BLaER1 treated with 17β-estradiol and CSF1 and Interleukin-3, amounts not matched to agents 10 nM and 100 nM (cell line): ENCODE measurements around the gene RGL1.

Experiments
- H3K27ac ChIP-seq, 11 experiments: shearing (Covaris generic); formaldehyde crosslinking; 2 replicates each; pipeline ENCODE4 v1.8.1; 2022
- H3K27me3 ChIP-seq, 11 experiments: shearing (Covaris generic); formaldehyde crosslinking; 2 replicates each; pipeline ENCODE4 v1.8.1; 2022
- H3K36me3 ChIP-seq, 11 experiments: shearing (Covaris generic); formaldehyde crosslinking; 2 replicates each; pipeline ENCODE4 v1.8.1; 2022
- H3K4me1 ChIP-seq, 10 experiments: shearing (Covaris generic); formaldehyde crosslinking; 2 replicates each; pipeline ENCODE4 v1.8.1; 2022
- H3K4me2 ChIP-seq, 11 experiments: shearing (Covaris generic); formaldehyde crosslinking; 2 replicates each; pipeline ENCODE4 v1.8.1; 2022
- H3K4me3 ChIP-seq, 10 experiments: shearing (Covaris generic); formaldehyde crosslinking; 2 replicates each; pipeline ENCODE4 v1.8.1; 2022
- H3K9ac ChIP-seq, 11 experiments: shearing (Covaris generic); formaldehyde crosslinking; 2 replicates each; pipeline ENCODE4 v1.8.1; 2022
- H3K9me3 ChIP-seq, 11 experiments: shearing (Covaris generic); formaldehyde crosslinking; replicated peaks in 1 of 11; 2 replicates each; pipeline ENCODE4 v1.8.1; 2022
- H4K20me1 ChIP-seq, 11 experiments: shearing (Covaris generic); formaldehyde crosslinking; 2 replicates each; pipeline ENCODE4 v1.8.1; 2022
- Cebpa-rat ChIP-seq, 11 experiments: shearing (Covaris generic); IDR thresholded peaks; 2 replicates each; pipeline ENCODE4 v1.8.1; 2022

The RGL1 gene

DNA sequence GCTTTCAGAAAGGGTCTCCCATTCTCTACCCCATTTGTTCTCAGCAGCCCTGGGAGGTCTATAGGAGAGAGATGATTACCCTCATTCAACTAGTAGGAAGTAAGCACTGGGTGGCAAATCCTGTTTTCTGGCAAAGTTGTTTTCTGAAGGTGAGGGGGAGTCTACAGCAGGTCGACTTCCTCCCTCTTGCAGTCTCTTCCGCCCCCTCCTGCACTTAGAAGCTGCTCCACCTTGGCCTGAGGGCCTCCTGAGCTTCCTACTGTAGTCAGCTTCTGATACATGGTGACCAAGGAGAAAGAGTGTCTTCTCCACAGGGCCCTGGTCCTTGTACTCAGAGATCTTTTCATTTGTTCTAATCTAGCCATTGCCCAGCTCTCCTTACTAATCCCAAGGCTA lies 93.1 kb downstream of the RGL1 start:
- Histone ChIP-seq H3K9me3 (peaks cover 0 to 17% (median 0%) of the 10 kb centered on the region in 11 experiments; a peak in 6 of 22 replicates), H3K9ac (peak overlapping the region in 4 of 11 experiments; percentile 72 to 85 (median 82); a peak in 7 of 22 replicates), H3K27ac (peak overlapping the region in 10 of 11 experiments; percentile 24 to 95 (median 76); a peak in 17 of 22 replicates), H3K4me1 (peaks cover 32 to 99% (median 68%) of the 10 kb centered on the region in 10 experiments), H3K4me2 (peak overlapping the region; percentile 2 to 89 (median 79); a peak in 18 of 22 replicates), H3K4me3 (peak overlapping the region in 3 of 10 experiments; percentile 9 to 40 (median 17); a peak in 4 of 20 replicates), H3K36me3 (peaks cover 66 to 100% (median 82%) of the 10 kb centered on the region in 11 experiments), H4K20me1 (no peaks in the 10 kb centered on the region), H3K27me3 (peaks cover 0 to 6% (median 0%) of the 10 kb centered on the region in 11 experiments; a peak in 1 of 22 replicates)
- no peak for TF ChIP-seq Cebpa-rat (IDR thresholded peaks at IDR 0.05)

DNA sequence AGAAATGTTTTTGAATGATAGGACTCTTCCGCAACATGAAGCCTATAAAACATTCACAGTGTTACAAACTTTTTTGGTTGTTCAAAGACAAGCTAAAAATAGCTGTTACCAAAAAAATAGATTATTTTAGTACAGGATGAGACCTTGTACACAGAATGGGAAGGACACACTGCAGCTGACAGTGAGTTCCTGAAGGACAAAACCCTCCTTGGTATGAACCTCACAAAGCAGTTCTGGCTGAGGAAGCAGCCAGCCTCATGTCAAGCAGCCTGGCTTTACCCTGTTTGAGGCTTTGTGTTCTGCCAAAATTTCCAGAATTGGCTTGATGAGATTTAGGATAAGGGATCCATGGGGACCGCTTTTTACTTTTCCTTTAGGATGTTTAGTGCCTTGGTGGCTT lies 93.7 kb downstream of the RGL1 start:
- peaks cover 66 to 100% (median 82%) of the 10 kb centered on the region in 11 experiments for H3K36me3 ChIP-seq
- H3K27ac ChIP-seq, result peak overlapping the region in 8 of 11 experiments; percentile 10 to 95 (median 84); a peak in 12 of 22 replicates
- peak overlapping the region in 2 of 10 experiments; percentile 17 to 40; a peak in 2 of 20 replicates for H3K4me3 ChIP-seq
- peak overlapping the region in 4 of 11 experiments; percentile 72 to 85 (median 82); a peak in 6 of 22 replicates for H3K9ac ChIP-seq
- peaks cover 0 to 6% (median 0%) of the 10 kb centered on the region in 11 experiments; a peak in 1 of 22 replicates for H3K27me3 ChIP-seq
- H3K4me2 ChIP-seq, result peak overlapping the region in 7 of 11 experiments; percentile 74 to 89 (median 82); a peak in 15 of 22 replicates
- TF ChIP-seq Cebpa-rat (IDR thresholded peaks at IDR 0.05), result no peak
- peaks cover 32 to 99% (median 67%) of the 10 kb centered on the region in 10 experiments for H3K4me1 ChIP-seq
- no peaks in the 10 kb centered on the region for H4K20me1 ChIP-seq
- peaks cover 0 to 15% (median 0%) of the 10 kb centered on the region in 11 experiments; a peak in 6 of 22 replicates for H3K9me3 ChIP-seq

DNA sequence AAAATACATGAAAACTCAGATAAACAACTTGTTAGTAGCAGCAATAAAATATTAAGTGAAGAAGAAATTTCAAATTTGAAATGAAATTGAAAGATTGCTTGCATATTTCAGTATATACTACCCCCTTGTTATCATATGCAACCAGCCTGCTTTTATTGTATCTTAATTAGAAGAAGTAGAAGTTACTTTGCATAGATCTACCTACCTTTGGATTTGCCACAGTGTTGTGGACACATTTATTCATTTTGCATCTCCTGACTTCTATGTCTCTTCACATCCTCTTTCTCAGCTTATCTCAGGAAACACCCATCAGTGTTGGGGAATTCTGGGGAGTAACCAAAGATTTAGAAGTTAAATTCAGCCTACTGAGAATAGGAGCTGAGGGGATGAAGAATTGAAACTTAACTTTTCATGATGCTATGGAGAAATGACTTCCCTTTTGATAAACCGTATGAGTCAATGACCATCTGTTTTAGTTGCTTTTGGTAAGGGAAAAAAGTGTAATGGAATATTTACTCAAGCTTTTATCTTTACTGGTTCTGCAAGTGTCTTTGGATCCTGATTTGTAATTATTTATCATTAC lies 96.9 kb downstream of the RGL1 start:
- peaks cover 18 to 99% (median 44%) of the 10 kb centered on the region in 10 experiments for H3K4me1 ChIP-seq
- peak overlapping the region in 8 of 11 experiments; percentile 39 to 89 (median 69); a peak in 17 of 22 replicates for H3K4me2 ChIP-seq
- peak overlapping the region in 10 of 11 experiments; percentile 33 to 95 (median 74); a peak in 20 of 22 replicates for H3K27ac ChIP-seq
- H4K20me1 ChIP-seq, result no peaks in the 10 kb centered on the region
- TF ChIP-seq Cebpa-rat (IDR thresholded peaks at IDR 0.05), result no peak; a peak in 1 of 22 replicates
- H3K36me3 ChIP-seq, result peaks cover 71 to 100% (median 88%) of the 10 kb centered on the region in 11 experiments
- H3K27me3 ChIP-seq, result peaks cover 0 to 6% (median 0%) of the 10 kb centered on the region in 11 experiments; a peak in 1 of 22 replicates
- peaks cover 0 to 11% (median 0%) of the 10 kb centered on the region in 11 experiments; a peak in 4 of 22 replicates for H3K9me3 ChIP-seq
- peak overlapping the region in 3 of 10 experiments; percentile 5 to 33 (median 10); a peak in 2 of 20 replicates for H3K4me3 ChIP-seq
- H3K9ac ChIP-seq, result peak overlapping the region in 8 of 11 experiments; percentile 7 to 85 (median 60); a peak in 13 of 22 replicates

DNA sequence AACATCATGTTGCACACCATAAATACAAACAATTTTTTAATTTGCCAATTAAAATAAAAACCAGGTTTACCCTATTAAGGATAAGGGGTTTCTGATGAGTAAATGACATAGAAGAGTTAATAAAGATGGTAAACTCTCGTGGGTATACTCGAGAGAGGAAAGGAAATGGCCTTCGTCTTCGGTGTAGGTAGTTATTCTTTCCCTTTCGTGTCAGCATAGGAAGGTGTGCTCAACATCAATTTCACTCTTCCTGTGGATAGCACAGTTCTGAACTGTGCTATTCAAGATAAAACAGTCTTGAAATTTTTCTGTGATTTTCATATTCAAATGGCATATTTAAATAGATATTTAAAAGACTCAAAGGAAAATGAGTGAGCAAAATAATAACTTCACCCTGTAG lies 98.2 kb downstream of the RGL1 start:
- H3K4me2 ChIP-seq, result peak overlapping the region in 4 of 11 experiments; percentile 75 to 89 (median 85); a peak in 10 of 22 replicates
- TF ChIP-seq Cebpa-rat (IDR thresholded peaks at IDR 0.05), result no peak
- H3K36me3 ChIP-seq, result peaks cover 78 to 100% (median 93%) of the 10 kb centered on the region in 11 experiments

DNA sequence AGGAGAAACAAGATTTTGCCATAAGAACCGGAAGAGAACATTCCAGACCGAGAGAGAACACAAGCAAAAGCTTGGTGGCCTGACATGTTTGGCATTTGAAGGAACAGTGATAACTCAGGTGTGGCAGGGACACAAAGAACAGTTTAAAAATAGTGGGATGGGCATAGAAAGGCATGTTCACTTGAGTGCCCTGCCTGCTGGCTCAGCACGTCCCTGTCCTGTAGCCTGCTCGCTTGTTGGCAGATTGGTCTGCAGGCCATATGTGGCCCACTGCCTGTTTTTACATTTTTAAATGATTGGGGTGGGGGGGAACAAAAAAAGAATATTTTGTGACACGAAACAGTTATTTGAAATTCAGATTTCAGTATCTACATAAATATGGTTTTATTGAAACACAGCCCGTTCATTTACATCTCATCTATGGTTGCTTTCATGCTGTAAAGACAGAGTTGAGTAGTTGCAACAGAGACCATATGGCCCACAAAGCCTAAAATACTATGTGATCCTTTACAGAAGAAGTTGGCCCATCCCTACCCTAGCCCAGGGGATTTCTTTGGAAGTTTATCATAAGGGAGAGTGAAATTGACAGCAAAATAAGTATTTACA lies 100.7 kb downstream of the RGL1 start:
- Histone ChIP-seq H3K27me3 (no peaks in the 10 kb centered on the region), H3K4me1 (peaks cover 20 to 99% (median 42%) of the 10 kb centered on the region in 10 experiments), H4K20me1 (no peaks in the 10 kb centered on the region), H3K36me3 (peaks cover 77 to 100% (median 93%) of the 10 kb centered on the region in 11 experiments), H3K9me3 (peaks cover 0 to 36% (median 18%) of the 10 kb centered on the region in 11 experiments; a peak in 17 of 22 replicates), H3K4me3 (no peak overlapping the region), H3K27ac (peak overlapping the region in 5 of 11 experiments; percentile 0 to 95 (median 95); a peak in 7 of 22 replicates), H3K9ac (peak overlapping the region in 2 of 11 experiments; percentile 35 to 85; a peak in 2 of 22 replicates), H3K4me2 (peak overlapping the region in 2 of 11 experiments; percentile 84 to 86; a peak in 4 of 22 replicates)
- no peak for TF ChIP-seq Cebpa-rat (IDR thresholded peaks at IDR 0.05)

More for the DNA sequence above, 98.2 kb downstream of the RGL1 start:
- Histone ChIP-seq H3K4me3 (peak overlapping the region in 2 of 10 experiments; percentile 0 to 14; a peak in 1 of 20 replicates), H3K9me3 (peaks cover 0 to 22% (median 6%) of the 10 kb centered on the region in 11 experiments; a peak in 12 of 22 replicates), H3K27me3 (peaks cover 0 to 6% (median 0%) of the 10 kb centered on the region in 11 experiments; a peak in 1 of 22 replicates), H3K27ac (peak overlapping the region in 8 of 11 experiments; percentile 67 to 95 (median 82); a peak in 13 of 22 replicates), H4K20me1 (no peaks in the 10 kb centered on the region), H3K9ac (peak overlapping the region in 3 of 11 experiments; percentile 79 to 85 (median 81); a peak in 5 of 22 replicates), H3K4me1 (peaks cover 5 to 99% (median 31%) of the 10 kb centered on the region in 10 experiments)

DNA sequence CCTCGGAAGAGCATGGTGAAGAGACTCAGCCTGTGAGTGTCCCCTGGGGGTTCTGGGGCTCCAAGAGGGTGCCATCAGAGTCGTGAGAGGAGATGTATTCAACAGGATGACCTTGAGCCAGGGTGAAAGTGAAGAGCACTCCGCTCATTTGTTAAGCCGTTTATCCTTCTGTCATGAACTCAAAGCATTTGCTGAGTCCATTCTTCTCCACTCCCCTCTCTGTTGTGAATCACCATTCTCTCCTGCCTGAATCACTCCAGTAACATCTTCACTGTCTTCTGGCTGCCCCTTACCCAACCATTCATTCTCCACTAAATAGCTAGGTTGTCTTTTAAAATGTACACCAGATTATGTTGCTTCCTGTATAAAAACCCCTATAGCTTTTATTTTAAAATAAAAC lies 102.2 kb downstream of the RGL1 start:
- H3K4me2 ChIP-seq, result peak overlapping the region in 3 of 11 experiments; percentile 79 to 86 (median 84); a peak in 6 of 22 replicates
- H4K20me1 ChIP-seq, result no peaks in the 10 kb centered on the region
- H3K27me3 ChIP-seq, result no peaks in the 10 kb centered on the region
- H3K4me3 ChIP-seq, result no peak overlapping the region
- TF ChIP-seq Cebpa-rat (IDR thresholded peaks at IDR 0.05), result no peak
- peaks cover 77 to 96% (median 88%) of the 10 kb centered on the region in 11 experiments for H3K36me3 ChIP-seq
- H3K9me3 ChIP-seq, result peaks cover 0 to 36% (median 18%) of the 10 kb centered on the region in 11 experiments; a peak in 17 of 22 replicates
- H3K4me1 ChIP-seq, result peaks cover 30 to 100% (median 44%) of the 10 kb centered on the region in 10 experiments
- peak overlapping the region in 6 of 11 experiments; percentile 27 to 95 (median 65); a peak in 8 of 22 replicates for H3K27ac ChIP-seq
- H3K9ac ChIP-seq, result peak overlapping the region in 2 of 11 experiments; percentile 79 to 85; a peak in 3 of 22 replicates

DNA sequence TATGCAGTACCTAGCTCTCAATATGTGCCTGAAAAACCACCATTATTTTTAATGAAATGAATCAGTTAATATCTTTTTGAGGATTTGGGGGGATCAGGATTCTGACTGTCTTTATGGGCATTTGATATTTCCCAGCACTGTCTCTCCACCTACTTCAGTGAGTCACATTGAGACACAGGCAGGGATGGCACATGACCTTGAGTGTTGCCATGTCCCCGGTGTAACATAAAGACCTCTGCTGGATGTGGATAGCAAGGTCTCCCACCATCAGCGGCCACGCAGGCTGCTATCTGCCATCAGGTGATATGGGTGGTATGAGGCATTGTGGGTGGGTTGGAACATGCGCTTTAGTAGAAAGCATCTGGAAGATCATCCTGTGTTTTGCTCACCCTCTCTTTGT lies 103.2 kb downstream of the RGL1 start:
- Histone ChIP-seq H3K27me3 (no peaks in the 10 kb centered on the region), H3K4me3 (no peak overlapping the region)
- TF ChIP-seq Cebpa-rat (IDR thresholded peaks at IDR 0.05), result no peak

DNA sequence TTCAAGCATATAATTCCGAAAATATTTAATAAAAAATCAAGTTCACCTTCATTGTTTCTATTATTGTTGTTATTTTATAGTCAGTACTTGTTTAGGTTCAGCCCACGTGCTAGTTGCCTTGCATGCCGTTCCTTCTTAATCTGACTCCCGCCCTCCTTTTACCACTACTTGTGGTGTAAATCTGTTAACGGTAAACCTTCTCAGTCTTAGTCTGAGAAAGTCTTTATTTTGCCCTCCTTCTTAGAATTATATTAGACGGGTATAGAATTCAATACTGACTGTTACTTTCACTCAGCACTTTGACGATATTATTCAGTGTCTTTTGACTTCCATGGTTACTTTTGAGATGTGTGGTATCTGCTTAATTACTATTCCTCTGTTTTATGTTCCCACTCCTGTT lies 104.8 kb downstream of the RGL1 start:
- Histone ChIP-seq H3K4me2 (peak overlapping the region; percentile 76 to 89 (median 83)), H3K9me3 (peaks cover 0 to 38% (median 23%) of the 10 kb centered on the region in 11 experiments; a peak in 17 of 22 replicates), H3K9ac (peak overlapping the region in 6 of 11 experiments; percentile 73 to 85 (median 78); a peak in 8 of 22 replicates), H3K27ac (peak overlapping the region; percentile 75 to 95 (median 86)), H3K36me3 (peaks cover 82 to 96% (median 89%) of the 10 kb centered on the region in 11 experiments), H3K4me1 (peaks cover 54 to 100% (median 60%) of the 10 kb centered on the region in 10 experiments), H3K4me3 (no peak overlapping the region; a peak in 2 of 20 replicates), H4K20me1 (no peaks in the 10 kb centered on the region), H3K27me3 (no peaks in the 10 kb centered on the region)
- TF ChIP-seq Cebpa-rat (IDR thresholded peaks at IDR 0.05), result no peak

More for the DNA sequence above, 103.2 kb downstream of the RGL1 start:
- Histone ChIP-seq H3K4me1 (peaks cover 38 to 100% (median 45%) of the 10 kb centered on the region in 10 experiments), H3K4me2 (peak overlapping the region in 3 of 11 experiments; percentile 79 to 86 (median 84); a peak in 6 of 22 replicates), H3K9ac (peak overlapping the region in 2 of 11 experiments; percentile 79 to 85; a peak in 4 of 22 replicates), H3K36me3 (peaks cover 82 to 96% (median 89%) of the 10 kb centered on the region in 11 experiments), H3K27ac (peak overlapping the region in 6 of 11 experiments; percentile 5 to 95 (median 93); a peak in 7 of 22 replicates), H3K9me3 (peaks cover 0 to 36% (median 23%) of the 10 kb centered on the region in 11 experiments; a peak in 17 of 22 replicates), H4K20me1 (no peaks in the 10 kb centered on the region)
